ENCODE data around the gene POMP. TPM values are rescaled to one million over a fixed set of nuclear protein-coding genes. Genes with fewer than 3 reads are reported as not detected.

POMP gene
- total and polyA plus RNA-seq, 2 of the 4 experiments (the other 2 are of a cell fraction) = 60.2 to 68.4 TPM

GRCh38 chr13:28655561-28655960 is 3.4 kb upstream of the POMP start:
- Histone ChIP-seq H3K4me3 (ENCODE audit: insufficient read depth, low read depth, low read length) (no peak overlapping the region), H3K4me1 (ENCODE audit: control insufficient read depth, insufficient read depth, low read length) (peaks cover 9% of the 10 kb centered on the region), H3K9ac (ENCODE audit: low read depth, low read length) (peak overlapping the region; percentile 13; the same call in 1 of the 2 replicates), H4K8ac (ENCODE audit: low read depth in 2 of 2, low read length in 2 of 2) (peak overlapping the region; percentile 13 to 23; a peak in 2 of 4 replicates), H3K14ac (replicated peaks; ENCODE audit: low read depth, low read length) (0 out of 2 replicates have a peak overlapping the region, but pooled peaks have one; percentile 12), H3K9me1 (ENCODE audit: insufficient read depth, low read length) (peaks cover 11% of the 10 kb centered on the region), H3K56ac (ENCODE audit: extremely low read depth, insufficient read depth, low read length) (peak overlapping the region; percentile 17; the same call in 1 of the 2 replicates), H4K5ac (ENCODE audit: low read depth, low read length) (no peak overlapping the region), H3K18ac (ENCODE audit: low read depth, low read length) (no peak overlapping the region; the same call in 1 of the 2 replicates), H3K4ac (ENCODE audit: low read depth, low read length) (peak overlapping the region; percentile 7; the same call in 1 of the 2 replicates), H3K4me2 (ENCODE audit: low read depth, low read length) (peak overlapping the region; percentile 62), H3K23ac (ENCODE audit: low read depth, low read length) (no peak overlapping the region; the same call in 1 of the 2 replicates), H4K20me1 (ENCODE audit: insufficient read depth, low read length) (peaks cover 4% of the 10 kb centered on the region; the same call in 1 of the 2 replicates), H3K9me3 (ENCODE audit: control insufficient read depth, insufficient read depth, low read length) (no peaks in the 10 kb centered on the region), H2BK20ac (ENCODE audit: low read depth, low read length) (peak overlapping the region; percentile 41; the same call in 1 of the 2 replicates), H3K27me3 (ENCODE audit: control insufficient read depth, insufficient read depth, low read length) (no peaks in the 10 kb centered on the region), H3K79me1 (ENCODE audit: low read depth in 1 of 2, low read length in 2 of 2) (peaks cover 21 to 55% of the 10 kb centered on the region in 2 experiments), H4K91ac (ENCODE audit: insufficient read depth, low read depth, low read length) (peak overlapping the region; percentile 51), H2BK120ac (ENCODE audit: low read depth, low read length) (0 out of 2 replicates have a peak overlapping the region, but pooled peaks have one; percentile 60), H2BK5ac (ENCODE audit: low read depth, low read length, poor library complexity, severe bottlenecking) (peak overlapping the region; percentile 62), H2AFZ (replicated peaks; ENCODE audit: low read length, poor library complexity) (no peak overlapping the region), H2BK15ac (ENCODE audit: low read depth, low read length) (peak overlapping the region; percentile 79; the same call in 2 of the 3 replicates), H2AK5ac (ENCODE audit: low read depth, low read length) (peak overlapping the region; percentile 74), H2AK9ac (replicated peaks; ENCODE audit: low read depth, low read length, poor library complexity) (peak overlapping the region; percentile 84), H3K27ac (ENCODE audit: insufficient read depth, low read length) (peak overlapping the region; percentile 54; the same call in 1 of the 2 replicates), H3K36me3 (ENCODE audit: control insufficient read depth, insufficient read depth, low read length) (no peaks in the 10 kb centered on the region)
- no TSS peak for BruUV-seq (replicated peaks)
- intact Hi-C loops (cut with micrococcal nuclease) = loop anchor here (5.0 to 10.0 kb wide), 3 partner anchors 123 to 611 kb away; no protein-coding TSS in a partner anchor
- ChIA-PET CTCF (interaction anchor here (0.9 to 1.0 kb wide), 2 partner anchors 16 to 331 kb away, joined by 4 read pairs; no protein-coding TSS in a partner anchor), POLR2A (ENCODE audit: unreplicated experiment) (no interaction called here)
- in situ Hi-C loops (cut with MboI; ENCODE audit: low sequenced_read_pairs) = no loop called here
- 60% methylated on average over 2 of the region's 3 CpGs; no CpG with 5 or more reads in 1 of the 2 experiments for WGBS, 2 experiments (ENCODE audit: extremely low coverage in 2 of 2, insufficient read length in 1 of 2)
- peak; percentile 80 for DNase-seq
- ATAC-seq (ENCODE audit: low read depth) = peak; percentile 48
- dilution Hi-C loops (cut with HindIII; ENCODE audit: low sequenced_read_pairs, unreplicated experiment) = no loop called here
- TF ChIP-seq CTCF (conservative IDR thresholded peaks at IDR 0.05; ENCODE audit: low read depth, low read length) (no peak), BHLHE40 (IDR thresholded peaks at IDR 0.05; ENCODE audit: low read depth, low read length) (no peak), RCOR1 (IDR thresholded peaks at IDR 0.05; ENCODE audit: insufficient replicate concordance, low read length) (no peak), CEBPB (IDR thresholded peaks at IDR 0.05; ENCODE audit: low read depth, low read length) (peak; percentile 69), NFE2L2 (IDR thresholded peaks at IDR 0.05; ENCODE audit: low read depth, low read length) (no peak), MAFK (IDR thresholded peaks at IDR 0.05; ENCODE audit: low read depth, low read length) (no peak), SMC3 (IDR thresholded peaks at IDR 0.05; ENCODE audit: low read depth, low read length) (no peak), POLR2A (IDR thresholded peaks at IDR 0.05; ENCODE audit: low read depth, low read length) (0 out of 2 replicates have a peak, but pooled peaks have one; percentile 9), RFX5 (IDR thresholded peaks at IDR 0.05; ENCODE audit: low read depth, low read length) (no peak), MXI1 (IDR thresholded peaks at IDR 0.05; ENCODE audit: borderline replicate concordance, low read depth, low read length) (no peak), MAZ (IDR thresholded peaks at IDR 0.05; ENCODE audit: borderline replicate concordance, low read depth, low read length) (no peak), FOS (IDR thresholded peaks at IDR 0.05; ENCODE audit: low read depth, low read length) (0 out of 2 replicates have a peak, but pooled peaks have one; percentile 31), CHD1 (IDR thresholded peaks at IDR 0.05; ENCODE audit: low read depth, low read length) (no peak)
- TF ChIP-seq, protein P1, sequence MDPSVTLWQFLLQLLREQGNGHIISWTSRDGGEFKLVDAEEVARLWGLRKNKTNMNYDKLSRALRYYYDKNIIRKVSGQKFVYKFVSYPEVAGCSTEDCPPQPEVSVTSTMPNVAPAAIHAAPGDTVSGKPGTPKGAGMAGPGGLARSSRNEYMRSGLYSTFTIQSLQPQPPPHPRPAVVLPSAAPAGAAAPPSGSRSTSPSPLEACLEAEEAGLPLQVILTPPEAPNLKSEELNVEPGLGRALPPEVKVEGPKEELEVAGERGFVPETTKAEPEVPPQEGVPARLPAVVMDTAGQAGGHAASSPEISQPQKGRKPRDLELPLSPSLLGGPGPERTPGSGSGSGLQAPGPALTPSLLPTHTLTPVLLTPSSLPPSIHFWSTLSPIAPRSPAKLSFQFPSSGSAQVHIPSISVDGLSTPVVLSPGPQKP (IDR thresholded peaks at IDR 0.05; ENCODE audit: borderline replicate concordance, low read depth, low read length) = no peak
- TF ChIP-seq, protein P2, sequence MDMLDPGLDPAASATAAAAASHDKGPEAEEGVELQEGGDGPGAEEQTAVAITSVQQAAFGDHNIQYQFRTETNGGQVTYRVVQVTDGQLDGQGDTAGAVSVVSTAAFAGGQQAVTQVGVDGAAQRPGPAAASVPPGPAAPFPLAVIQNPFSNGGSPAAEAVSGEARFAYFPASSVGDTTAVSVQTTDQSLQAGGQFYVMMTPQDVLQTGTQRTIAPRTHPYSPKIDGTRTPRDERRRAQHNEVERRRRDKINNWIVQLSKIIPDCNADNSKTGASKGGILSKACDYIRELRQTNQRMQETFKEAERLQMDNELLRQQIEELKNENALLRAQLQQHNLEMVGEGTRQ (IDR thresholded peaks at IDR 0.05; ENCODE audit: low read depth, low read length) = no peak

All from IMR-90 (cell line).